Fibroblast of lung (primary cell): ENCODE measurements around the gene CCDC121.

ENCODE experiments used
- CTCF ChIP-seq, 2 donors: IDR thresholded peaks in 1 of 2; conservative IDR thresholded peaks in 1 of 2; 1 replicate in 1 of 2; 2 replicates in 1 of 2; pipeline ENCODE4 v1.5.1; 2011 to 2012; ENCODE audit warnings: low read length in 2 of 2, control low read depth in 1 of 2, inconsistent platforms in 1 of 2, low read depth in 1 of 2, mild to moderate bottlenecking in 1 of 2
- EZH2 ChIP-seq: IDR thresholded peaks from 2 replicates; pipeline ENCODE4 v1.5.1; 2012; ENCODE audit warnings: low read length, control low read depth, mild to moderate bottlenecking; ENCODE audit errors: missing control alignments

- TF ChIP-seq EZH2 (no peak), CTCF (conservative IDR thresholded peaks at IDR 0.05 in 1 of 2, IDR thresholded peaks at IDR 0.05 in 1 of 2; ENCODE audit: low read depth in 1 of 2, low read length in 2 of 2) (no peak)
Observed at GRCh38 chr2:27661371-27661770, 32.6 kb upstream of the CCDC121 start.
